Common myeloid progenitor, CD34-positive (primary cell): ENCODE measurements around the gene APBA2.
A peak's percentile ranks its signal among the peaks of the same experiment; 100 is the strongest.

Experiments
- CTCF ChIA-PET: fragments of 350-600 bp; sonication (Branson Sonifier 250); formaldehyde crosslinking; loops from one replicate; lab custom pipeline; 2021; ENCODE audit warnings: antibody characterized with exemption; lab: Charles Lee
- POLR2A ChIA-PET: fragments of 350-600 bp; sonication (Branson Sonifier 250); formaldehyde crosslinking; loops from one replicate; lab custom pipeline; 2021; ENCODE audit warnings: antibody characterized with exemption; lab: Charles Lee
- DNase-seq, 3 donors: peaks; one replicate each; pipeline versions ENCODE4 v3.0.0 to v3.0.0-alpha.2; 2013
- H3K27ac ChIP-seq, 2 experiments: 1 replicate in 1 of 2; 2 replicates in 1 of 2; pipeline ENCODE4 v1.7.0; 2013; ENCODE audit warnings: inconsistent platforms in 2 of 2, low read length in 2 of 2, mild to moderate bottlenecking in 2 of 2, low read depth in 1 of 2, moderate library complexity in 1 of 2; ENCODE audit not compliant: severe bottlenecking in 2 of 2, insufficient read depth in 1 of 2, poor library complexity in 1 of 2
- H3K27me3 ChIP-seq, 5 experiments: replicated peaks in 2 of 5; 1 replicate in 3 of 5; 2 replicates in 2 of 5; pipeline versions ENCODE4 v1.6.1 to v1.7.0; 2013; ENCODE audit warnings: low read length in 4 of 5, mild to moderate bottlenecking in 2 of 5, moderate library complexity in 2 of 5, inconsistent platforms in 1 of 5; ENCODE audit not compliant: insufficient read depth in 5 of 5, control insufficient read depth in 4 of 5
- H3K36me3 ChIP-seq, 4 experiments: 1 replicate in 2 of 4; 2 replicates in 2 of 4; pipeline versions ENCODE4 v1.6.1 to v1.7.0; 2013; ENCODE audit warnings: low read length in 3 of 4, control low read depth in 1 of 4, mild to moderate bottlenecking in 1 of 4; ENCODE audit not compliant: control insufficient read depth in 4 of 4, insufficient read depth in 4 of 4
- H3K4me1 ChIP-seq, 4 experiments: 1 replicate in 3 of 4; 2 replicates in 1 of 4; pipeline versions ENCODE4 v1.6.1 to v1.7.1; 2013; ENCODE audit warnings: low read length in 3 of 4, mild to moderate bottlenecking in 3 of 4, control low read depth in 1 of 4, inconsistent platforms in 1 of 4, moderate library complexity in 1 of 4; ENCODE audit not compliant: control insufficient read depth in 4 of 4, insufficient read depth in 4 of 4; ENCODE audit errors: control extremely low read depth in 1 of 4
- H3K4me3 ChIP-seq, 7 experiments: 1 replicate in 4 of 7; 2 replicates in 3 of 7; pipeline versions ENCODE4 v1.5.1 to v1.7.0; 2013; ENCODE audit warnings: mild to moderate bottlenecking in 7 of 7, low read length in 6 of 7, moderate library complexity in 6 of 7, inconsistent platforms in 2 of 7, low read depth in 2 of 7, control low read depth in 1 of 7; ENCODE audit not compliant: insufficient read depth in 4 of 7, control insufficient read depth in 1 of 7; ENCODE audit errors: extremely low read depth in 1 of 7
- H3K9me3 ChIP-seq, 5 experiments: 1 replicate in 4 of 5; 2 replicates in 1 of 5; pipeline versions ENCODE4 v1.6.1 to v1.7.1; 2013; ENCODE audit warnings: low read length in 4 of 5, mild to moderate bottlenecking in 2 of 5, inconsistent platforms in 1 of 5, low read depth in 1 of 5, moderate library complexity in 1 of 5; ENCODE audit not compliant: control insufficient read depth in 4 of 5, insufficient read depth in 2 of 5; ENCODE audit errors: control extremely low read depth in 1 of 5
- WGBS: methylation state at CpG from one replicate; pipeline ENCODE4 v1.1.5; 2013; ENCODE audit not compliant: insufficient coverage; 5-methylcytosine and 5-hydroxymethylcytosine counted together

Gene APBA2

GRCh38 chr15:29090617-29091466 is 205.1 kb downstream of the APBA2 start:
- H3K27ac ChIP-seq = no peak overlapping the region
- CTCF ChIA-PET = interaction anchor here (0.5 to 5.3 kb wide), 7 partner anchors 9 to 1049 kb away, joined by 3 to 34 read pairs (median 3); no protein-coding TSS in a partner anchor
- POLR2A ChIA-PET = no interaction called here

GRCh38 chr15:29091666-29092065 is 205.9 kb downstream of the APBA2 start:
- DNase-seq = no peak
- ChIA-PET POLR2A (no interaction called here), CTCF (interaction anchor here (1.0 to 5.3 kb wide), 2 partner anchors 8 to 11 kb away, joined by 3 to 34 read pairs; no protein-coding TSS in a partner anchor)
- Histone ChIP-seq H3K4me1 (peaks cover 0 to 9% (median 5%) of the 10 kb centered on the region in 4 experiments), H3K9me3 (no peaks in the 10 kb centered on the region), H3K36me3 (no peaks in the 10 kb centered on the region), H3K27ac (no peak overlapping the region), H3K4me3 (no peak overlapping the region), H3K27me3 (no peaks in the 10 kb centered on the region)
- 92% methylated on average over 8 of the region's 8 CpGs for WGBS

More at GRCh38 chr15:29090617-29091466, 205.1 kb downstream of the APBA2 start:
- H3K4me3 ChIP-seq = no peak overlapping the region
- DNase-seq = peak; percentile 28 to 44 (median 43)
- H3K4me1 ChIP-seq = peaks cover 0 to 9% (median 5%) of the 10 kb centered on the region in 4 experiments
- WGBS = 91% methylated on average over 13 of the region's 15 CpGs
- no peaks in the 10 kb centered on the region for H3K9me3 ChIP-seq
- H3K36me3 ChIP-seq = no peaks in the 10 kb centered on the region
- H3K27me3 ChIP-seq = no peaks in the 10 kb centered on the region

GRCh38 chr15:29092376-29093064 is 206.7 kb downstream of the APBA2 start:
- CTCF ChIA-PET = interaction anchor here (0.6 to 5.3 kb wide), 3 partner anchors 10 to 833 kb away, joined by 3 to 34 read pairs (median 3); no protein-coding TSS in a partner anchor
- Histone ChIP-seq H3K36me3 (no peaks in the 10 kb centered on the region), H3K27me3 (no peaks in the 10 kb centered on the region)

GRCh38 chr15:29093065-29093435 is 207.3 kb downstream of the APBA2 start:
- ChIA-PET POLR2A (no interaction called here), CTCF (interaction anchor here (0.6 to 1.3 kb wide), 3 partner anchors 9 to 833 kb away, joined by 3 read pairs; no protein-coding TSS in a partner anchor)
- 98% methylated on average over 10 of the region's 17 CpGs for WGBS
- DNase-seq = no peak
- Histone ChIP-seq H3K4me1 (peaks cover 0 to 9% (median 5%) of the 10 kb centered on the region in 4 experiments), H3K27me3 (no peaks in the 10 kb centered on the region), H3K4me3 (no peak overlapping the region), H3K9me3 (no peaks in the 10 kb centered on the region), H3K27ac (no peak overlapping the region), H3K36me3 (no peaks in the 10 kb centered on the region)

More at GRCh38 chr15:29092376-29093064, 206.7 kb downstream of the APBA2 start:
- Histone ChIP-seq H3K4me3 (no peak overlapping the region), H3K27ac (no peak overlapping the region), H3K4me1 (peaks cover 0 to 9% (median 5%) of the 10 kb centered on the region in 4 experiments), H3K9me3 (no peaks in the 10 kb centered on the region)
- WGBS = 96% methylated on average over 12 of the region's 14 CpGs
- POLR2A ChIA-PET = no interaction called here
- no peak for DNase-seq

GRCh38 chr15:29093696-29094343 is 208.0 kb downstream of the APBA2 start:
- H3K9me3 ChIP-seq = no peaks in the 10 kb centered on the region
- WGBS = 95% methylated on average over 9 of the region's 12 CpGs
- DNase-seq = no peak
- H3K36me3 ChIP-seq = no peaks in the 10 kb centered on the region
- CTCF ChIA-PET = interaction anchor here (0.6 to 1.8 kb wide), 3 partner anchors 8 to 22 kb away, joined by 3 to 4 read pairs (median 3); no protein-coding TSS in a partner anchor
- POLR2A ChIA-PET = no interaction called here
- H3K4me3 ChIP-seq = no peak overlapping the region
- no peaks in the 10 kb centered on the region for H3K27me3 ChIP-seq
- H3K4me1 ChIP-seq = peaks cover 0 to 9% (median 5%) of the 10 kb centered on the region in 4 experiments
- no peak overlapping the region for H3K27ac ChIP-seq

DNA sequence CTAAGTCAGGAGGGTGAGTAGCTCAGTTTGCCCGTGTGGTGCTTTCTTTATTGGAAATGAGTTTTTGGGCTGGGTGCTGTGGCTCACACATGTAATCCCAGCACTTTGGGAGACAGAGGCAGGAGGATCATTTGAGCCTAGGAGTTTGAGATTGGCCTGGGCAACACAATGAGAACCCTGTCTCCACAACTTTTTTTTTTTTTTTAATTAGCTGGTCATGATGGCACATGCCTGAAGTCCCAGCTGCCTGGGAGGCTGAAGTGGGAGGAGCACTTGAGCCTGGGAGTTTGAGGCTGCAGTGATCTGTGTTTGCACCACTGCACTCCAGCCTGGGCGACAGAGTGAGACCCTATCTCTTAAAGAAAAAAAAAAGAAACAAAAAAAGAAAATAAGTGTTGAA is 208.9 kb downstream of the APBA2 start:
- CTCF ChIA-PET = interaction anchor here (1.8 to 1.9 kb wide), 2 partner anchors 10 to 21 kb away, joined by 4 to 5 read pairs; no protein-coding TSS in a partner anchor
- peaks cover 0 to 4% (median 3%) of the 10 kb centered on the region in 4 experiments for H3K4me1 ChIP-seq
- POLR2A ChIA-PET = no interaction called here

More for the DNA sequence above, 208.9 kb downstream of the APBA2 start:
- H3K9me3 ChIP-seq = no peaks in the 10 kb centered on the region
- no peak overlapping the region for H3K27ac ChIP-seq
- no peaks in the 10 kb centered on the region for H3K36me3 ChIP-seq
- no peak overlapping the region for H3K4me3 ChIP-seq
- DNase-seq = no peak
- H3K27me3 ChIP-seq = no peaks in the 10 kb centered on the region
- WGBS = 92% methylated on average over 2 of the region's 2 CpGs
